Spleen (tissue), 11 donors: ENCODE results near the gene ARF6. TPM values are rescaled to one million over a fixed set of nuclear protein-coding genes. Genes with fewer than 3 reads are reported as not detected.

Experiments
- DNase-seq: peaks from one replicate; pipeline ENCODE4 v3.0.0-alpha.2; 2020
- H3K27ac ChIP-seq, 8 donors: fragments of 200-600 bp; sonication (generic) in 7 of 8; 1 replicate in 4 of 8; 2 replicates in 4 of 8; pipeline versions ENCODE4 v1.5.0 to v1.8.0; 2016 to 2021; ENCODE audit warnings: inconsistent platforms in 4 of 8, mild to moderate bottlenecking in 4 of 8, moderate library complexity in 1 of 8
- H3K27me3 ChIP-seq, 7 donors: fragments of 200-600 bp; sonication (generic) in 6 of 7; replicated peaks in 1 of 7; 1 replicate in 4 of 7; 2 replicates in 3 of 7; pipeline versions ENCODE4 v1.5.0 to v1.8.0; 2016 to 2021; ENCODE audit warnings: inconsistent platforms in 3 of 7, mild to moderate bottlenecking in 1 of 7
- H3K36me3 ChIP-seq, 6 donors: fragments of 200-600 bp; sonication (generic) in 5 of 6; 1 replicate in 4 of 6; 2 replicates in 2 of 6; pipeline versions ENCODE4 v1.5.0 to v1.8.0; 2016 to 2021; ENCODE audit warnings: inconsistent platforms in 2 of 6
- H3K4me1 ChIP-seq, 6 donors: fragments of 200-600 bp; sonication (generic) in 5 of 6; 1 replicate in 3 of 6; 2 replicates in 3 of 6; pipeline versions ENCODE4 v1.5.0 to v1.8.0; 2016 to 2021; ENCODE audit warnings: inconsistent platforms in 3 of 6
- H3K4me3 ChIP-seq, 8 donors: fragments of 200-600 bp; sonication (generic) in 7 of 8; 1 replicate in 4 of 8; 2 replicates in 4 of 8; pipeline versions ENCODE4 v1.5.0 to v1.8.0; 2016 to 2021; ENCODE audit warnings: inconsistent platforms in 4 of 8, mild to moderate bottlenecking in 4 of 8, moderate library complexity in 2 of 8
- H3K9me3 ChIP-seq, 8 donors: fragments of 200-600 bp; sonication (generic) in 7 of 8; 1 replicate in 4 of 8; 2 replicates in 4 of 8; pipeline versions ENCODE4 v1.5.0 to v1.8.0; 2016 to 2021; ENCODE audit warnings: inconsistent platforms in 4 of 8
- CTCF ChIP-seq, 11 experiments: fragments of 200-600 bp in 7 of 11; fragments of 450-650 bp in 4 of 11; sonication (generic) in 4 of 11; IDR thresholded peaks in 8 of 11; conservative IDR thresholded peaks in 3 of 11; 1 replicate in 7 of 11; 2 replicates in 4 of 11; pipeline versions ENCODE4 v1.4.0 to v1.8.0; 2016 to 2021; ENCODE audit warnings: antibody characterized with exemption in 11 of 11, inconsistent platforms in 4 of 11, mild to moderate bottlenecking in 1 of 11
- POLR2A ChIP-seq, 3 donors: fragments of 450-650 bp; IDR thresholded peaks; one replicate each; pipeline ENCODE4 v1.5.1; 2017; ENCODE audit warnings: antibody characterized with exemption in 3 of 3, mild to moderate bottlenecking in 1 of 3
- POLR2AphosphoS5 ChIP-seq, 3 donors: sonication (generic); formaldehyde crosslinking; IDR thresholded peaks; one replicate each; pipeline ENCODE4 v1.5.1; 2017; ENCODE audit warnings: antibody characterized with exemption in 3 of 3
- WGBS, 5 donors: extraction: QIAGEN DNeasy Blood & Tissue Kit in 3 of 5; methylation state at CpG; one replicate each; pipeline versions ENCODE4 v1.1.5 to v1.1.7; 2013 to 2018; 5-methylcytosine and 5-hydroxymethylcytosine counted together
- intact Hi-C: fragments of 100-400 bp; cut with DNase I; formaldehyde crosslinking; loops from one replicate; pipeline ENCODE4 v1.15.0; 2023; ENCODE audit warnings: low total_unique reads
- polyA plus RNA-seq, 3 donors: library from polyadenylated mRNA; stranded (reverse); fragments of 200-250 nt; gene quantifications; one replicate each; pipeline ENCODE4 v1.2.1, GENCODE V29; 2013
- total RNA-seq, 7 donors: library from RNA; depleted of rRNA in 3 of 7; stranded (reverse); fragments of >200 nt in 3 of 7; fragmentation: NEBNext Ultra II Directional in 4 of 7; extraction: Animal tissue kit (Norgen Biotek cat#: 25700) in 4 of 7; gene quantifications; one replicate each; pipeline versions ENCODE4 v1.1.0 to v1.2.1, GENCODE V29; 2016 to 2021
- donor health status: healthy with polysubstance abuse.
- donor health status: DM: no; HTN: no; CAD: no; lungs with moderate emphysema.
- donor health status: DM: no; HTN: no; CAD: no.
- donor health status: Bipolar disorder and iron deficiency.
- donor health status: healthy.
- donor health status: DM: no; HTN: no; CAD: no.
- donor health status: DM: yes; HTN: yes; CAD: no.

Gene ARF6
- total and polyA plus RNA-seq, 10 donors, result 39.0 to 89.1 (median 76.6) TPM

GRCh38 chr14:49879646-49880204 lies 13.2 kb upstream of the ARF6 start:
- Histone ChIP-seq H3K27ac (peak overlapping the region in 4 of 8 donors; percentile 15 to 63 (median 44)), H3K4me1 (peaks cover 0 to 18% (median 8%) of the 10 kb centered on the region in 6 donors), H3K27me3 (no peaks in the 10 kb centered on the region), H3K4me3 (no peak overlapping the region), H3K36me3 (no peaks in the 10 kb centered on the region), H3K9me3 (no peaks in the 10 kb centered on the region)
- no peak for TF ChIP-seq POLR2A (IDR thresholded peaks at IDR 0.05)
- TF ChIP-seq CTCF (IDR thresholded peaks at IDR 0.05 in 8 of 11, conservative IDR thresholded peaks at IDR 0.05 in 3 of 11), result peak; percentile 50 to 80 (median 69)
- peak in 1 of 3 donors; percentile 24 for TF ChIP-seq POLR2AphosphoS5 (IDR thresholded peaks at IDR 0.05)
- intact Hi-C loops, result loop anchor here (10.0 kb wide), 1 partner anchor 125 kb away; no protein-coding TSS in a partner anchor
- WGBS, 5 donors, result 63 to 78% (median 69%) methylated on average over 8 of the region's 8 CpGs
- DNase-seq, result no peak

- no peaks in the 10 kb centered on the region for H3K9me3 ChIP-seq
- intact Hi-C loops, result loop anchor here (10.0 kb wide), 1 partner anchor 124 kb away; no protein-coding TSS in a partner anchor
- peak overlapping the region in 5 of 8 donors; percentile 4 to 63 (median 30) for H3K27ac ChIP-seq
- H3K4me1 ChIP-seq, result peaks cover 0 to 18% (median 8%) of the 10 kb centered on the region in 6 donors
- no peaks in the 10 kb centered on the region for H3K27me3 ChIP-seq
- H3K4me3 ChIP-seq, result no peak overlapping the region
- DNase-seq, result peak; percentile 75
- TF ChIP-seq CTCF (IDR thresholded peaks at IDR 0.05 in 8 of 11, conservative IDR thresholded peaks at IDR 0.05 in 3 of 11) (no peak), POLR2AphosphoS5 (IDR thresholded peaks at IDR 0.05) (no peak), POLR2A (IDR thresholded peaks at IDR 0.05) (no peak)
- H3K36me3 ChIP-seq, result no peaks in the 10 kb centered on the region
- 48 to 67% (median 57%) methylated on average over 9 of the region's 9 CpGs for WGBS, 5 donors
These were observed 12.4 kb upstream of the ARF6 start for GRCh38 chr14:49880267-49881064.

GRCh38 chr14:49881350-49882001 lies 11.4 kb upstream of the ARF6 start:
- Histone ChIP-seq H3K9me3 (no peaks in the 10 kb centered on the region), H3K4me3 (no peak overlapping the region), H3K36me3 (no peaks in the 10 kb centered on the region), H3K4me1 (peaks cover 0 to 18% (median 8%) of the 10 kb centered on the region in 6 donors), H3K27ac (no peak overlapping the region), H3K27me3 (no peaks in the 10 kb centered on the region)
- 95 to 99% (median 97%) methylated on average over 4 of the region's 4 CpGs for WGBS, 5 donors
- intact Hi-C loops, result loop anchor here (10.0 kb wide), 1 partner anchor 123 kb away; no protein-coding TSS in a partner anchor
- TF ChIP-seq POLR2A (IDR thresholded peaks at IDR 0.05), result no peak
- TF ChIP-seq POLR2AphosphoS5 (IDR thresholded peaks at IDR 0.05), result no peak
- TF ChIP-seq CTCF (IDR thresholded peaks at IDR 0.05 in 8 of 11, conservative IDR thresholded peaks at IDR 0.05 in 3 of 11), result no peak
- no peak for DNase-seq
